Brain microvascular endothelial cell (primary cell): Measurements from ENCODE around the gene DMWD.

Source experiments
- DNase-seq: peaks from one replicate; pipeline ENCODE4 v3.0.0-alpha.2; 2020
- H3K27ac ChIP-seq: fragments of 250-450 bp; sonication (Bioruptor Pico); 2 replicates; pipeline ENCODE4 v1.5.1; 2020; ENCODE audit warnings: mild to moderate bottlenecking, moderate library complexity
- H3K27me3 ChIP-seq: fragments of 250-450 bp; sonication (Bioruptor Pico); replicated peaks from 2 replicates; pipeline ENCODE4 v1.5.1; 2020; ENCODE audit warnings: mild to moderate bottlenecking
- H3K36me3 ChIP-seq: fragments of 250-450 bp; sonication (Bioruptor Pico); replicated peaks from 2 replicates; pipeline ENCODE4 v1.5.1; 2020; ENCODE audit warnings: mild to moderate bottlenecking
- H3K4me3 ChIP-seq: 2 replicates; pipeline ENCODE4 v1.5.1; 2011; ENCODE audit warnings: low read depth, mild to moderate bottlenecking, control low read depth, low read length, moderate library complexity
- CTCF ChIP-seq: IDR thresholded peaks from 2 replicates; pipeline ENCODE4 v1.5.1; 2011; ENCODE audit warnings: low read depth, mild to moderate bottlenecking, moderate library complexity, low read length, control low read depth, inconsistent platforms; ENCODE audit errors: missing control alignments
- in situ Hi-C: cut with HindIII; loops from 2 replicates; pipeline ENCODE4 v1.10.0; 2017; ENCODE audit warnings: low sequenced_read_pairs, low pct_ligation_motif_present

DMWD gene

DNA sequence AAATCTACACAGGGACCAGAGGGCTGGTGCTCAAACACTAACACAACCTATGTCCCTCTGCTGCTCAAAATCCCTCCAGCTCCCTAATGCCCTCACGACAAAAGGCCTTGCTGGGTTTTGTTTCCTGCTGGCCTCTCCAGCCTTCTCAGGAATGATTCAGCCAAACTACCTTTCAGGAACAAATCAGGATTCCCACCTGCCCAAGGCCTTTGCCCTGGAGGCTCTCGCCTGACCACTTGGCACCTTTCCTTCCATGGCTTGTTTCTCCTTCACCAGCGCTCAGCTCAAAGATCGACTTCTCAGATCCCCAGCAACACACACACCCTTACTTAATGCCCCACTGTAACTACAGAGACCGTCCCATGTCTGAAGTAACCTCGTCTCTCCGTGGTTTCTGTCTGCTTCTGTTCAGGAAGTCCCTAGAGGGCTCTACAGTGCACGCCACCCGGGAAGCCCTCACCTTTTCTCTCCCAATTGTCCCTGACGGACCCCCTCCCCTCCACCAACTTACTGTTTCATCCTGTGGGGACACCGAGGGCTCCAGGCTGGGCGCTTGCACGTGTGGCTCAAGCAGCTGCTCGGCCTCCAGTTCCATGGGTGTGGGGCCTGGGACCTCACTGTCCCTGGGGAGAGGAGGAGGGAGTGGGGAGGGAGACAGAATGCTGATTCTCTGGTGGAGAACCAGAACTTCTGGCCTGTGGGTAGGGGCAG, 20.4 kb downstream of the DMWD start:
- Histone ChIP-seq H3K36me3 (peaks cover 12% of the 10 kb centered on the region), H3K27ac (no peak overlapping the region), H3K27me3 (no peaks in the 10 kb centered on the region), H3K4me3 (no peak overlapping the region)
- no peak for TF ChIP-seq CTCF
- in situ Hi-C loops = no loop called here
- DNase-seq = no peak

DNA sequence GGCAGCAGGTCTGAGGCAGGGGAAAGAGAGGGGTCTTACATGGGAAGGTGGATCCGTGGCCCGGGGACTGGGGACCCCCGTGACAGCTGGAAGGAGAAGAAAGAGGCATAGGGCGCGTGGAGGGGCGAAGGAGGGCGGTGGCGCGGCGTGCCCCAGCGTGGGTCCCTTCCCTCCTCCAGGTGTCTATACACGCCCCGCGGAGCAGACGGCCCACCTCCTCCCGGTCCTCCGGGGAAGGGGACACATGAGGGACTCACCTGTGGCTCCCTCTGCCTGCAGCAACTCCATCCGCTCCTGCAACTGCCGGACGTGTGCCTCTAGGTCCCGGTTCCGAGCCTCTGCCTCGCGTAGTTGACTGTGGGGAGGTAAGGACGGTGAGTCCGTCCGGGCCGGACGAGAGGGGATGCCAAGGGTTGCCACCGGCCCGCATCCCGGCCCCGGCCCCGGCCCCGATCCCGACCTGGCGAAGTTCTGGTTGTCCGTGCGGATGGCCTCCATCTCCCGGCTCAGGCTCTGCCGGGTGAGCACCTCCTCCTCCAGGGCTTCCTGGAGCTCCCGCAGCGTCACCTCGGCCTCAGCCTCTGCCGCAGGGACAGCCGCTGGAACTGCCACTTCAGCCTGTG, 21.2 kb downstream of the DMWD start:
- DNase-seq = no peak
- Histone ChIP-seq H3K4me3 (no peak overlapping the region), H3K36me3 (peaks cover 4% of the 10 kb centered on the region), H3K27ac (no peak overlapping the region), H3K27me3 (no peaks in the 10 kb centered on the region)
- no peak for TF ChIP-seq CTCF
- in situ Hi-C loops = no loop called here

GRCh38 chr19:45770192-45771101, 22.2 kb downstream of the DMWD start:
- H3K4me3 ChIP-seq = peak overlapping the region; percentile 62
- in situ Hi-C loops = no loop called here
- peak; percentile 77 for TF ChIP-seq CTCF
- peaks cover 3% of the 10 kb centered on the region for H3K36me3 ChIP-seq
- DNase-seq = peak; percentile 98
- peak overlapping the region; percentile 73 for H3K27ac ChIP-seq
- H3K27me3 ChIP-seq = no peaks in the 10 kb centered on the region

DNA sequence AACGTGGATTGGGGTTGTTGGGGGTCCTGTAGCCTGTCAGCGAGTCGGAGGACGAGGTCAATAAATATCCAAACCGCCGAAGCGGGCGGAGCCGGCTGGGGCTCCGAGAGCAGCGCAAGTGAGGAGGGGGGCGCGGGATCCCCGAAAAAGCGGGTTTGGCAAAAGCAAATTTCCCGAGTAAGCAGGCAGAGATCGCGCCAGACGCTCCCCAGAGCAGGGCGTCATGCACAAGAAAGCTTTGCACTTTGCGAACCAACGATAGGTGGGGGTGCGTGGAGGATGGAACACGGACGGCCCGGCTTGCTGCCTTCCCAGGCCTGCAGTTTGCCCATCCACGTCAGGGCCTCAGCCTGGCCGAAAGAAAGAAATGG, 22.8 kb downstream of the DMWD start:
- Histone ChIP-seq H3K4me3 (peak overlapping the region; percentile 62), H3K27ac (peak overlapping the region; percentile 73), H3K27me3 (no peaks in the 10 kb centered on the region), H3K36me3 (peaks cover 3% of the 10 kb centered on the region)
- in situ Hi-C loops = no loop called here
- peak; percentile 39 for DNase-seq
- TF ChIP-seq CTCF = no peak

GRCh38 chr19:45768984-45769782, 23.5 kb downstream of the DMWD start, which contains the start of gene SIX5:
SIX5 (minus strand) TSS chr19:45769252; CDS start chr19:45768844, 408 bp downstream.
- TF ChIP-seq CTCF = no peak
- Histone ChIP-seq H3K27ac (peak within 1 kb of the TSS; percentile 73), H3K27me3 (no peaks in the 10 kb centered on the region), H3K36me3 (no peaks in the 10 kb centered on the region), H3K4me3 (peak within 1 kb of the TSS; percentile 79)
- in situ Hi-C loops = no loop called here
- DNase-seq = peak; percentile 96
